ENCODE results near the gene TPD52L1. TPM values are rescaled to one million over a fixed set of nuclear protein-coding genes. Genes with fewer than 3 reads are reported as not detected.

The TPD52L1 gene
- total and polyA plus RNA-seq, 3 donors from 2014 or later: 20.6 to 22.5 (median 22.1) TPM

DNA sequence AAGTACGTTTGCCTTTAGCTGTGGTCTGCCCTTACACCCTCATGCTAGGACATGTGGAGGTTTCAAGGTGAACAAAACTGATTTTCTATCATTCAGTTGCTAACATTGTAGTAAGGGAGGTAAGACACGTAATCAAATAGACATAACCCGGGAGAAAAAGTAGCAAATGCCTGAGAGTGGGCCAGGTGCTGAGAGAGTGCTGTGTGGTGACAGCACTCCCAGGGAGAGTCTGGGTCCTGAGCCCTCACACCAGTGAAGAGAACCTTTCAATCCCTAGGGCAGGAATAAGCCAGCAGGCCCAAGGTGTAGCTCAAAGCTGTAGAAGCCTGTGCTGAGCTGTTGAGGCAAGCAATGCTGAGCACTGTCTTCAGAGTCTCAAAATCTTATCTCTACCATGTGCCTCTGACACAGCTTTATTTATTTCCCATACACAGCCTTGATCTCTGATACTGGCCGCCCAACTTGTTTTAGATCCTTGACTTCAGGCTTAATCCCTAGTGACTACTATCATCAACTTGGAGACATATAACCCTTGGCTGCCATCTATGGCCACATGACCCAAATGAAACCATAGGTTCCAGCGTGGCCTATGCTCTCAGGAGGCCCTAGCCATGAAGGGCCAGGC lies 55.2 kb downstream of the TPD52L1 start:
- Histone ChIP-seq H3K27me3 (no peaks in the 10 kb centered on the region), H3K4me1 (peaks cover 12% of the 10 kb centered on the region), H3K4me3 (no peak overlapping the region), H3K27ac (no peak overlapping the region), H3K9me3 (no peaks in the 10 kb centered on the region), H3K36me3 (ENCODE audit: low read depth, missing control alignments) (no peaks in the 10 kb centered on the region)
- TF ChIP-seq, protein P1, sequence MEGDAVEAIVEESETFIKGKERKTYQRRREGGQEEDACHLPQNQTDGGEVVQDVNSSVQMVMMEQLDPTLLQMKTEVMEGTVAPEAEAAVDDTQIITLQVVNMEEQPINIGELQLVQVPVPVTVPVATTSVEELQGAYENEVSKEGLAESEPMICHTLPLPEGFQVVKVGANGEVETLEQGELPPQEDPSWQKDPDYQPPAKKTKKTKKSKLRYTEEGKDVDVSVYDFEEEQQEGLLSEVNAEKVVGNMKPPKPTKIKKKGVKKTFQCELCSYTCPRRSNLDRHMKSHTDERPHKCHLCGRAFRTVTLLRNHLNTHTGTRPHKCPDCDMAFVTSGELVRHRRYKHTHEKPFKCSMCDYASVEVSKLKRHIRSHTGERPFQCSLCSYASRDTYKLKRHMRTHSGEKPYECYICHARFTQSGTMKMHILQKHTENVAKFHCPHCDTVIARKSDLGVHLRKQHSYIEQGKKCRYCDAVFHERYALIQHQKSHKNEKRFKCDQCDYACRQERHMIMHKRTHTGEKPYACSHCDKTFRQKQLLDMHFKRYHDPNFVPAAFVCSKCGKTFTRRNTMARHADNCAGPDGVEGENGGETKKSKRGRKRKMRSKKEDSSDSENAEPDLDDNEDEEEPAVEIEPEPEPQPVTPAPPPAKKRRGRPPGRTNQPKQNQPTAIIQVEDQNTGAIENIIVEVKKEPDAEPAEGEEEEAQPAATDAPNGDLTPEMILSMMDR (IDR thresholded peaks at IDR 0.05): no peak
- TF ChIP-seq POLR2A (IDR thresholded peaks at IDR 0.05): no peak
- no peak for DNase-seq
- WGBS, 2 donors: 72 to 84% methylated on average over 5 of the region's 5 CpGs
- intact Hi-C loops (cut with DNase I; ENCODE audit: low total_unique reads): no loop called here

DNA sequence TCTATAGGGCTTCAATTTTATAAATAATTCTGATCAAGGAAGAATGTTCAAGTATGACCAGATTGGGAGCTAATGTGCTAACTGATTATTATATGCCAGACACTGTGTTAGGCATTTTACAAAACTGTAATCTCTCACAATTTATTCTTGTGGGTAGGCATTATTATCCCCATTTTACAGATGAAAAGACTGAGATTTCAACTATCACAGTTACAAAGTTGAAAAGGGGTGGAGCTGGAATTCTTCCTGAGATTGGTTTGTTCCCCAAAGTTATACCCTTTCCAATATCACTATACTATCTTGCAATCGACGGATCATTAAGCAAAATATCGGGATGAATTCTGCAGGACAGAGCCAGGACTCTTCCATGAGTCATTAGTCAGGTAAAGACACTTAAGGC lies 57.1 kb downstream of the TPD52L1 start:
- Histone ChIP-seq H3K9me3 (no peaks in the 10 kb centered on the region), H3K27ac (no peak overlapping the region), H3K4me1 (peaks cover 12% of the 10 kb centered on the region), H3K36me3 (ENCODE audit: low read depth, missing control alignments) (no peaks in the 10 kb centered on the region), H3K4me3 (no peak overlapping the region), H3K27me3 (no peaks in the 10 kb centered on the region)
- WGBS, 2 donors: 86 to 90% methylated on average over 3 of the region's 3 CpGs
- intact Hi-C loops (cut with DNase I; ENCODE audit: low total_unique reads): no loop called here
- TF ChIP-seq POLR2A (IDR thresholded peaks at IDR 0.05): no peak
- TF ChIP-seq, protein P1 (IDR thresholded peaks at IDR 0.05): no peak
- no peak for DNase-seq

DNA sequence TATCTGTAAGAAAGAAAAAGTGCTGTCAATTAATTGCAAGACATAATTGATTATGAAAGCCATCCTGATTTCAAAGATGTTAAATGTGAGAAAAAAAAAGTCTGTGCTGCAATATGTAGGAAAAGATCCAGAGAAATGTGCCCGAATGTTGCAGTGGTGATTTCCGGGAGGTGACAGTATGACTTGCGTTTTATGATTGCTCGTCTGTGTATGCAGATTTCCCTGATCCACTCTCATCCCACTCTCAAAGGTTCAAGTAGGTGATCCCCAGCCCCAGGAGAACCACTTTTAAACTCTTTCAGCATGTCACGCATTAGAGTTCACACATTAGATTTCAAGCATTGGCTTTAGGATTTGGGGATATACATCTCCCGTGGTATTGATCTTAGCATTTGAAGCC lies 57.8 kb downstream of the TPD52L1 start:
- WGBS, 2 donors: 91 to 97% methylated on average over 6 of the region's 6 CpGs

DNA sequence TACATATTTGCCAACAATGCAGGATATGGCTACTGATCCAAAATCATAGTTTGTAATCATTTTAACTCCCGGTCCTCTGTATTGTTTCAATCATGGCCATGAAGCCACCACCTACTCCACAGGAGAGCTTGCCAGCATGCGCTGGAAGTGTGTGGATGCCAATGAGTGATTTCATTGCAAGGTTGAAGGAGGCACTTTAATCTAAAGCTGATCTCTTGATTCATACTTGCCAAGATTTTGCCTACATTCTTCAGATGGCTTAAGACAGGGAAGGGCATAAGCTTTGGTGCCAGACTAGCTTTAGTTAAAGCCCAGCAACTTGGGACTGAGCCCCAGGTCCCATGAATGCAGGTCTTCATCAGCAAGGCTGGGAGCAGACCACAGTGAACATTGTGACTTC lies 58.8 kb downstream of the TPD52L1 start:
- no peaks in the 10 kb centered on the region for H3K27me3 ChIP-seq
- WGBS, 2 donors: 67 to 76% methylated on average over 2 of the region's 2 CpGs
- TF ChIP-seq POLR2A (IDR thresholded peaks at IDR 0.05): no peak
- TF ChIP-seq, protein P1 (IDR thresholded peaks at IDR 0.05): no peak
- no peak overlapping the region for H3K27ac ChIP-seq
- no peaks in the 10 kb centered on the region for H3K36me3 ChIP-seq (ENCODE audit: low read depth, missing control alignments)
- no peak overlapping the region for H3K4me3 ChIP-seq
- H3K4me1 ChIP-seq: peaks cover 12% of the 10 kb centered on the region
- no peak for DNase-seq
- intact Hi-C loops (cut with DNase I; ENCODE audit: low total_unique reads): no loop called here
- no peaks in the 10 kb centered on the region for H3K9me3 ChIP-seq

More for the DNA sequence above, 57.8 kb downstream of the TPD52L1 start:
- H3K36me3 ChIP-seq (ENCODE audit: low read depth, missing control alignments): no peaks in the 10 kb centered on the region
- H3K27me3 ChIP-seq: no peaks in the 10 kb centered on the region
- H3K27ac ChIP-seq: no peak overlapping the region
- peaks cover 12% of the 10 kb centered on the region for H3K4me1 ChIP-seq
- no peaks in the 10 kb centered on the region for H3K9me3 ChIP-seq
- intact Hi-C loops (cut with DNase I; ENCODE audit: low total_unique reads): no loop called here
- TF ChIP-seq POLR2A (IDR thresholded peaks at IDR 0.05): no peak
- TF ChIP-seq, protein P1 (IDR thresholded peaks at IDR 0.05): no peak
- no peak overlapping the region for H3K4me3 ChIP-seq
- no peak for DNase-seq

DNA sequence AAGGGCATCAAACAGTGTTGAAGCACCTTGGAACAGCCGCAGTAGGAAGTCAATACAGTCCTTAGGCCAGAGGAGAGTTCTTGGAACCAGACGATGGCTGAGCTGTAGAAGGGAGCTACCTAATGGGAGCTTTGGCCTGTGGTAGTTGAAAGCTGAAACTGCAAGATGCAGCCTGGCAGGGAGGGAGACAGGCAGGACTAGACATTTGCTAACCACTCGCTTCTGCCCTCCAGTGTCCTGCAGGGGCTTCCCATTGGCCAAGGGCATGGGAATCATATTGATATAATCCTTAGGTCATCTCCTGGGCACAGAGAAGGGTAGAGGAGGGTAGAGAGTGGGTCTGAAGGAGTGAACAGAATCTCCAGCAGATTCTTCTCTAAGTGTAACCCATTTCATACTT lies 60.4 kb downstream of the TPD52L1 start:
- Histone ChIP-seq H3K36me3 (ENCODE audit: low read depth, missing control alignments) (no peaks in the 10 kb centered on the region), H3K27me3 (no peaks in the 10 kb centered on the region), H3K4me1 (no peaks in the 10 kb centered on the region), H3K4me3 (no peak overlapping the region), H3K27ac (no peak overlapping the region), H3K9me3 (no peaks in the 10 kb centered on the region)
- WGBS, 2 donors: 87 to 89% methylated on average over 3 of the region's 3 CpGs
- no peak for DNase-seq
- TF ChIP-seq, protein P1 (IDR thresholded peaks at IDR 0.05): no peak
- no peak for TF ChIP-seq POLR2A (IDR thresholded peaks at IDR 0.05)
- intact Hi-C loops (cut with DNase I; ENCODE audit: low total_unique reads): no loop called here

Measured in testis (tissue), 3 donors.